ENCODE data around the gene PPARD. TPM values are rescaled to one million over a fixed set of nuclear protein-coding genes. Genes with fewer than 3 reads are reported as not detected.

PPARD gene
- total and polyA plus RNA-seq, 12 donors = 6.0 to 39.8 (median 21.6) TPM

DNA sequence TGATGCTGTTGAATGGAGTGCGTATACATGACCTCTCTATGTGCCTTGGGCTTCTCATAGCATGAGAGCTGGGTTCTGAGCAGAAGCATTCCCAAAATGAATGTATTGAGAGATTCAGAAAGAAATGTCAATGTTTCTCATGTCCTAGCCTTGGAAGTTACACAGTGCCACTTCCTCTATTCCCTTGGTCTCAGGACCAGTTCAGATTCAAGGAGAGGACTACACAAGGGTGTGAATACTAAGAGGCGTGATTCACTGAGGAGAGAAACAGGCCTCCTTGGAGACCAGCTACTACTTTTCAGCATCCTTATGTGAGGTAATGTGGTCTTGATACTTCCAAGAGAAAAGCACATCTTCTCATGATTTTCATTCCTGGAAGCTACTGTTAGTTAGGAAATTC, 10.4 kb downstream of the PPARD start:
- intact Hi-C loops (cut with DNase I) = no loop called here
- Histone ChIP-seq H3K27ac (no peak overlapping the region), H3K4me1 (replicated peaks in 1 of 2) (peaks cover 6 to 7% of the 10 kb centered on the region in 2 donors), H3K36me3 (replicated peaks in 1 of 2) (peaks cover 0 to 46% of the 10 kb centered on the region in 2 donors), H3K9me3 (replicated peaks in 1 of 3) (no peaks in the 10 kb centered on the region), H3K4me3 (no peak overlapping the region), H3K27me3 (no peaks in the 10 kb centered on the region)
- WGBS, 4 donors = 96 to 100% (median 98%) methylated on average over 2 of the region's 2 CpGs
- TF ChIP-seq, protein P1, sequence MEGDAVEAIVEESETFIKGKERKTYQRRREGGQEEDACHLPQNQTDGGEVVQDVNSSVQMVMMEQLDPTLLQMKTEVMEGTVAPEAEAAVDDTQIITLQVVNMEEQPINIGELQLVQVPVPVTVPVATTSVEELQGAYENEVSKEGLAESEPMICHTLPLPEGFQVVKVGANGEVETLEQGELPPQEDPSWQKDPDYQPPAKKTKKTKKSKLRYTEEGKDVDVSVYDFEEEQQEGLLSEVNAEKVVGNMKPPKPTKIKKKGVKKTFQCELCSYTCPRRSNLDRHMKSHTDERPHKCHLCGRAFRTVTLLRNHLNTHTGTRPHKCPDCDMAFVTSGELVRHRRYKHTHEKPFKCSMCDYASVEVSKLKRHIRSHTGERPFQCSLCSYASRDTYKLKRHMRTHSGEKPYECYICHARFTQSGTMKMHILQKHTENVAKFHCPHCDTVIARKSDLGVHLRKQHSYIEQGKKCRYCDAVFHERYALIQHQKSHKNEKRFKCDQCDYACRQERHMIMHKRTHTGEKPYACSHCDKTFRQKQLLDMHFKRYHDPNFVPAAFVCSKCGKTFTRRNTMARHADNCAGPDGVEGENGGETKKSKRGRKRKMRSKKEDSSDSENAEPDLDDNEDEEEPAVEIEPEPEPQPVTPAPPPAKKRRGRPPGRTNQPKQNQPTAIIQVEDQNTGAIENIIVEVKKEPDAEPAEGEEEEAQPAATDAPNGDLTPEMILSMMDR (IDR thresholded peaks at IDR 0.05) = no peak
- TF ChIP-seq POLR2A (IDR thresholded peaks at IDR 0.05) = no peak
- DNase-seq = no peak

DNA sequence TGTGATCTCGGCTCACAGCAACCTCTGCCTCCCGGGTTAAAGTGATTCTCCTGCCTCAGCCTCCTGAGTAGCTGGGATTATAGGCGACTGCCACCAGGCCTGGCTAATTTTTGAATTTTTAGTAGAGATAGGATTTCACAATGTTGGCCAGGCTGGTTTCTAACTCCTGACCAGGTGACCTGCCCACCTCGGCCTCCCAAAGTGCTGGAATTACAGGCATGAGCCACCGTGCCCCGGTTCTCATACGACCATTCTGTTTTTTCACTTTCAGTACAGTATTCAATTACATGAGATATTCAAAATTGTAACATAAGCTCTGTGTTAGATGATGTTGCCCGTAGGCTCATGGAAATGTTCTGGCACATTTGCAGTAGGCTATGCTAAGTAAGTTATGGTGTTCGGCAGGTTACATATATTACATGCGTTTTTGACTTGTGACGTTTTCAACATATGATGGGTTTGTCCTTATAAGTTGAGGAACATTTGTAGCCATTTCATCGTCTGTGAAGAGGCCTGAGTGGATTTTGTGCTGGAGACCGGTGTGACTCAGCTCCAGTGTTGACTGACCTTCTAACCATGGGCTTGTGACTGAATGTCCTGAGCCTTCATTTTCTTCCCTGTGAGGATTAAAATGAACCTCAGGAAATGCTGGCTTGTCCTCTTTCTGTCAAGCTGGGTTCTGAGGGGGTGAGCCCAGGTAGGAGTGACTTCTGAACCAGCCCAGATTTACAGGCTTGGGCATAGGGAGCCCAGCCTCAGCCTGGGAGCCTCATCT, 12.2 kb downstream of the PPARD start:
- Histone ChIP-seq H3K27me3 (no peaks in the 10 kb centered on the region), H3K36me3 (replicated peaks in 1 of 2) (peaks cover 0 to 30% of the 10 kb centered on the region in 2 donors), H3K9me3 (replicated peaks in 1 of 3) (no peaks in the 10 kb centered on the region), H3K4me3 (no peak overlapping the region), H3K4me1 (replicated peaks in 1 of 2) (peaks cover 14 to 16% of the 10 kb centered on the region in 2 donors), H3K27ac (peak overlapping the region in 4 of 5 donors; percentile 31 to 83 (median 71))
- intact Hi-C loops (cut with DNase I) = no loop called here
- WGBS, 4 donors = 76 to 81% (median 79%) methylated on average over 13 of the region's 13 CpGs
- TF ChIP-seq POLR2A (IDR thresholded peaks at IDR 0.05) = no peak
- TF ChIP-seq, protein P1 (IDR thresholded peaks at IDR 0.05) = no peak
- DNase-seq = peak in 6 of 7 donors; percentile 41 to 71 (median 58)

DNA sequence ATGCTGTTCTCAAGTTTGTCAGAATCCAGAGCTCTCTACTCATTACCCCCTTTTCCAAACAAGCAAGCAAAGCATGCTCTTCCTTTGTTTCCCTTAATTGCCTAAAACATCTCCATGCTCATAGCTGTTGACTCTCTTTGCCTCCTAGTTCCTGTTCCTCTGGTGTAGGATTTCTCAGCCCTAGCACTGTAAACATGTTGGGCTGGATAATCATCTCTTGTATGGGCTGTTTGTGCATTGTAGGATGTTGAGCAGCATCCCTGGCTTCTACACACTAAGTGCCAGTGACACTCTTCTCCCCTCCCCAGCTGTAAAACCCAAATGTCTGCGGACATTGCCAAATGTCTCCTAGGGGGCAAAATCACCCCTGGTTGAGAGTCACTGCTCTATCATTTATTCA, 14.0 kb downstream of the PPARD start:
- peaks cover 33 to 35% of the 10 kb centered on the region in 2 donors for H3K4me1 ChIP-seq (replicated peaks in 1 of 2)
- no peak for TF ChIP-seq POLR2A (IDR thresholded peaks at IDR 0.05)
- TF ChIP-seq, protein P1 (IDR thresholded peaks at IDR 0.05) = no peak
- H3K36me3 ChIP-seq (replicated peaks in 1 of 2) = peaks cover 0 to 28% of the 10 kb centered on the region in 2 donors
- WGBS, 4 donors = 90 to 100% (median 98%) methylated on average over 1 of the region's 1 CpG
- H3K27ac ChIP-seq = no peak overlapping the region
- H3K9me3 ChIP-seq (replicated peaks in 1 of 3) = no peaks in the 10 kb centered on the region
- DNase-seq = peak in 3 of 7 donors; percentile 1 to 13 (median 10)
- intact Hi-C loops (cut with DNase I) = no loop called here
- no peak overlapping the region for H3K4me3 ChIP-seq
- no peaks in the 10 kb centered on the region for H3K27me3 ChIP-seq

DNA sequence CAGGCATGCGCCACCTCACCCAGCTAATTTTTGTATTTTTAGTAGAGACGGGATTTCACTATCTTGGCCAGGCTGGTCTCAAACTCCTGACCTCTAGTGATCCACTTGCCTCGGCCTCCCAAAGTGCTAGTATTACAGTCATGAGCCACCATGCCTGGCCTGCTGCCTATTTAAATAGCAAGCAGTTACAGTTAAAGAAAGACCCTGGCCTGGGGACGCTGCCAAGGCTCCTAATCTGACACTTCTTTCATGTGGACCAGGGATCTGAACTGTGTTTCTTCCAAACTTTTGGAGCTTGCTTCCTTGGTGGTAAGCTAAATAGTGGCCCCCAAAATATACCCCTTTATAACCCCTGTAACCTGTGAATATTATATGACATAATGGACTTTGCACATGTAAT, 15.3 kb downstream of the PPARD start:
- intact Hi-C loops (cut with DNase I) = no loop called here

More for the DNA sequence above, 15.3 kb downstream of the PPARD start:
- DNase-seq = peak in 3 of 7 donors; percentile 14 to 51 (median 20)
- 63 to 86% (median 78%) methylated on average over 4 of the region's 4 CpGs for WGBS, 4 donors
- H3K36me3 ChIP-seq (replicated peaks in 1 of 2) = peaks cover 0 to 24% of the 10 kb centered on the region in 2 donors
- no peaks in the 10 kb centered on the region for H3K27me3 ChIP-seq
- no peak overlapping the region for H3K27ac ChIP-seq
- H3K4me3 ChIP-seq = no peak overlapping the region
- H3K4me1 ChIP-seq (replicated peaks in 1 of 2) = peaks cover 34 to 37% of the 10 kb centered on the region in 2 donors
- TF ChIP-seq, protein P1 (IDR thresholded peaks at IDR 0.05) = no peak
- no peak for TF ChIP-seq POLR2A (IDR thresholded peaks at IDR 0.05)
- H3K9me3 ChIP-seq (replicated peaks in 1 of 3) = no peaks in the 10 kb centered on the region

All from adrenal gland (tissue), 12 donors.